ENCODE data around the gene BEAN1. TPM values are rescaled to one million over a fixed set of nuclear protein-coding genes. Genes with fewer than 3 reads are reported as not detected.
"Not testable (repeated sequence)": the region's sequence is repeated elsewhere in the genome, so short reads cannot be mapped to it uniquely, and the experiment has no call there.

The BEAN1 gene
- total RNA-seq, 4 donors from 2014 or later = 0.23 to 0.50 TPM; not detected in 2

DNA sequence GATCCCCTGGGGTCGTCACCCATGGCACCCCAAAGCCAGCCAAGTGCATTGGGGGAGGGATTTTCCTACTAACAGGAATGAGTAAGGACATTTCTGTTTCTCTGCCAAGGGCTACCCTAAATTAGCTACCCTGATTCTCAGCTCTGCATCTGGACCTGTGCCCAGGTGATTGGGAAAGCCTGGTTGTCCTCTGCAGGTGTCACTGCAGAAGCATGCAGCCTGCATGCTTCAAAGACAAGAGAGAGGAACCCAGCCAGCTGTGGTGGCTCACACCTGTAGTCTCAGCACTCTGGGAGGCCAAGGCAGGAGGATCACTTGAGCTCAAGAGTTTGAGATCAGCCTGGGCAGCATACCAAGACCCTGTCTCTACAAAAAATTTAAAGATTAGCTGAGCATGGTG is 19.6 kb downstream of the BEAN1 start:
- Histone ChIP-seq H3K9me3 (no peaks in the 10 kb centered on the region), H3K36me3 (no peaks in the 10 kb centered on the region), H3K27me3 (peaks cover 0 to 20% (median 0%) of the 10 kb centered on the region in 4 donors), H3K4me3 (no peak overlapping the region), H3K27ac (replicated peaks in 1 of 4) (no peak overlapping the region), H3K4me1 (no peaks in the 10 kb centered on the region)
- intact Hi-C loops (cut with DNase I) = no loop called here
- DNase-seq (ENCODE audit: extremely low spot score) = no peak
- no peak for TF ChIP-seq POLR2A (IDR thresholded peaks at IDR 0.05; ENCODE audit: low read depth)
- TF ChIP-seq POLR2AphosphoS5 (IDR thresholded peaks at IDR 0.05) = no peak
- TF ChIP-seq, protein P1, sequence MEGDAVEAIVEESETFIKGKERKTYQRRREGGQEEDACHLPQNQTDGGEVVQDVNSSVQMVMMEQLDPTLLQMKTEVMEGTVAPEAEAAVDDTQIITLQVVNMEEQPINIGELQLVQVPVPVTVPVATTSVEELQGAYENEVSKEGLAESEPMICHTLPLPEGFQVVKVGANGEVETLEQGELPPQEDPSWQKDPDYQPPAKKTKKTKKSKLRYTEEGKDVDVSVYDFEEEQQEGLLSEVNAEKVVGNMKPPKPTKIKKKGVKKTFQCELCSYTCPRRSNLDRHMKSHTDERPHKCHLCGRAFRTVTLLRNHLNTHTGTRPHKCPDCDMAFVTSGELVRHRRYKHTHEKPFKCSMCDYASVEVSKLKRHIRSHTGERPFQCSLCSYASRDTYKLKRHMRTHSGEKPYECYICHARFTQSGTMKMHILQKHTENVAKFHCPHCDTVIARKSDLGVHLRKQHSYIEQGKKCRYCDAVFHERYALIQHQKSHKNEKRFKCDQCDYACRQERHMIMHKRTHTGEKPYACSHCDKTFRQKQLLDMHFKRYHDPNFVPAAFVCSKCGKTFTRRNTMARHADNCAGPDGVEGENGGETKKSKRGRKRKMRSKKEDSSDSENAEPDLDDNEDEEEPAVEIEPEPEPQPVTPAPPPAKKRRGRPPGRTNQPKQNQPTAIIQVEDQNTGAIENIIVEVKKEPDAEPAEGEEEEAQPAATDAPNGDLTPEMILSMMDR (IDR thresholded peaks at IDR 0.05) = no peak
- TF ChIP-seq EP300 (IDR thresholded peaks at IDR 0.05) = no peak
- 100% methylated on average over 1 of the region's 1 CpG for WGBS

DNA sequence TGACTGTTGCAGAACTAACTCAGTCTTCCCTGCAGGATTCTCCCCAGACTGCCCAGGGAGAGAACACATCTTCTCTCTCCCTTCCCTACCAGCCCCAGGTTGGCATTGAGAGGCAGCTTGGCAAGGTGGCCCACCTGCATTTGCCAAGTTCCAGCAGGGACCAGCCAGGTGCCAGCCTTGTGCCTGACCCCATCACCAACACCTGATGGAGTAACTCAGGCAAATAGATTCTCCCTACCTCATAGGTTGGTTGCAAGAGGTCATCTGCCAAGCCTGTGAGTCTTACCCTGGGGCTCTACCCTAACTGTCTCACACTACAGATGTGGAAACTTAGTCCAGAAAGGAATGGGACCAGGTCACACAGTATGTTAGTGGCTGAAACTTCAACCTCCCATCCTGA is 20.4 kb downstream of the BEAN1 start:
- Histone ChIP-seq H3K27ac (replicated peaks in 1 of 4) (no peak overlapping the region), H3K36me3 (no peaks in the 10 kb centered on the region), H3K27me3 (peaks cover 0 to 13% (median 0%) of the 10 kb centered on the region in 4 donors), H3K4me3 (no peak overlapping the region), H3K4me1 (no peaks in the 10 kb centered on the region), H3K9me3 (no peaks in the 10 kb centered on the region)
- TF ChIP-seq POLR2AphosphoS5 (IDR thresholded peaks at IDR 0.05) = no peak
- no peak for TF ChIP-seq EP300 (IDR thresholded peaks at IDR 0.05)
- TF ChIP-seq, protein P1 (IDR thresholded peaks at IDR 0.05) = no peak
- no peak for TF ChIP-seq POLR2A (IDR thresholded peaks at IDR 0.05; ENCODE audit: low read depth)
- DNase-seq (ENCODE audit: extremely low spot score) = no peak
- intact Hi-C loops (cut with DNase I) = no loop called here

DNA sequence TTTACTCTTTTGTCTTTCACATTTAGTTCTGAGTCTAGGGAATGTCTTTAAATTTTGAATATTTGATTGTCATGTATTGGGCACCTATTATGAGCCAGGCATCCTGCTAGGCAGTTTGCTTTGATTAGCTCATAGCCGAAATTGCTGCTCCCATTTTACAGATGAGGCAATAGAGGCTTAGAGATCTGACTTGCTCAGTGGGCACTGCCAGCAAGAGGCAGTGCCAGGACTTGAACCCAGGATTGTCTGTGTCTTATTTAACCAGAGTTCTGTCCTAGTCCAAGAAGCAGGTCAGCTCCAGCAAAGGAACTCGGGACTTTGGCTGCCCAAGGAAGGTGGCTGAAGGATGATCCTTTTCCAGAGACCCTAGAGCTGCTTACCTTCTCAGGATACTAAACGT is 24.5 kb downstream of the BEAN1 start:
- Histone ChIP-seq H3K36me3 (no peaks in the 10 kb centered on the region), H3K27me3 (no peaks in the 10 kb centered on the region), H3K4me3 (no peak overlapping the region), H3K27ac (replicated peaks in 1 of 4) (no peak overlapping the region), H3K9me3 (no peaks in the 10 kb centered on the region), H3K4me1 (no peaks in the 10 kb centered on the region)
- 93% methylated on average over 3 of the region's 3 CpGs for WGBS
- no peak for TF ChIP-seq POLR2AphosphoS5 (IDR thresholded peaks at IDR 0.05)
- DNase-seq (ENCODE audit: extremely low spot score) = no peak
- intact Hi-C loops (cut with DNase I) = no loop called here

DNA sequence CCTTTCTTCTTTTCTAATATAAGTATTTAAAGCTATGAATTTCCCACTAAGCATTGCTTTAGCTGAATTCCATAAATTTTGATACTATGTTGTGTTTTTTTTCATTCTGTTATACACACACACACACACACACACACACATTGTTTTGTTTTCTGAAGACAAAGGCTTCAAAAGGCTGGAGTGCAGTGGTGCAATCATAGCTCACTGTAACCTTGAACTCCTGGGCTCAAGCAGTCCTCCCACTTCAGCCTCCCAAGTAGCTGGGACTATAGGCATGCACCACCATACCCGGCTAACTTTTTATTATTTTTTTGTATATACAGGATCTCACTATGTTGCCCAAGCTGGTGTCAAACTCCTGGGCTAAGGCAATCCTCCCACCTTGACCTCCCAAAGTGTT is 26.1 kb downstream of the BEAN1 start:
- H3K4me1 ChIP-seq; H3K9me3 ChIP-seq; H3K27ac ChIP-seq (replicated peaks in 1 of 4); H3K36me3 ChIP-seq; H3K4me3 ChIP-seq; DNase-seq (ENCODE audit: extremely low spot score); H3K27me3 ChIP-seq; intact Hi-C loops (cut with DNase I): not testable (repeated sequence)
- 94% methylated on average over 1 of the region's 1 CpG for WGBS

DNA sequence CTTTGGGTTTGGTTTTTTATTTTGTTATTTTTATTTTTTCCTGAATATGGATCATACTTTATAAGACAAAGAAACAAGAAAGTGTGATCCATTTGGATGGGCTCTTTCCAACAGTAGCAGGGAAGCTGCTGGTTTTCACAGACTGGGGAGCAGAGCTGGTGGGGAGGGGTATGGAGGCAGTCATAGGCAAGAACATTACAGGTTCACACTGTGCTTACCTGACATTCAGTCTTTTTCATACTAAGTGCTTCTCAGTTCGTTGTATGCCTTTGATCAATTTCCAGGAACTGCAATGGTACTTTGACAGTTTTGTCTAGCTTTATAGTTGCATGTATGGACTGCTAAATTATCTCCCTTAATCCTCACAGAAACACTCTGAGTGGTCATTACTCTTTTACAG is 27.7 kb downstream of the BEAN1 start:
- Histone ChIP-seq H3K36me3 (no peaks in the 10 kb centered on the region), H3K4me3 (no peak overlapping the region), H3K4me1 (no peaks in the 10 kb centered on the region), H3K27me3 (peaks cover 0 to 22% (median 4%) of the 10 kb centered on the region in 4 donors), H3K27ac (replicated peaks in 1 of 4) (no peak overlapping the region), H3K9me3 (no peaks in the 10 kb centered on the region)
- WGBS = 55% methylated on average over 1 of the region's 1 CpG
- intact Hi-C loops (cut with DNase I) = no loop called here
- no peak for DNase-seq (ENCODE audit: extremely low spot score)
- no peak for TF ChIP-seq EP300 (IDR thresholded peaks at IDR 0.05)
- TF ChIP-seq POLR2A (IDR thresholded peaks at IDR 0.05; ENCODE audit: low read depth) = no peak
- TF ChIP-seq, protein P1 (IDR thresholded peaks at IDR 0.05) = no peak
- no peak for TF ChIP-seq POLR2AphosphoS5 (IDR thresholded peaks at IDR 0.05)

DNA sequence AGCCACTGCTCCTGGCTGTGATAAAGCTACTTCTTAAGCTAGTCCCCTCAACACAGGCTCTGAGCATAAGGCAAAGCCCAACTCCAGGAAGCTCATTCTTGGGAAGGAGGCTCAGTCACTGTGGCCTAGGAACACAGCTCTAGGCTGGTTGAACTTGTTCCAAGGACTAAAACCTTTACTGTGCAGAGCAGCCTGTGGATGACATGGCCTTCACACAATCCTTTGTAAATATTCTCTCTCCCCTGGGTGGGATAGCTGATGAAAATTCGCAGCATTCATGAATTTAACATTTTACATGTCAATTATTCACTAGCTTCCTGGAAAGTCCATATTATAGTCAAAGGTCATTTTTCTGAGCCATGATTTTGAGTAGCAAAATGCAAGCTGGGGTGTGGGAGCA is 28.9 kb downstream of the BEAN1 start:
- no peaks in the 10 kb centered on the region for H3K4me1 ChIP-seq
- 91% methylated on average over 1 of the region's 1 CpG for WGBS
- no peak overlapping the region for H3K27ac ChIP-seq (replicated peaks in 1 of 4)
- intact Hi-C loops (cut with DNase I) = no loop called here
- H3K4me3 ChIP-seq = no peak overlapping the region
- no peaks in the 10 kb centered on the region for H3K36me3 ChIP-seq
- TF ChIP-seq EP300 (IDR thresholded peaks at IDR 0.05) = no peak
- no peak for TF ChIP-seq POLR2A (IDR thresholded peaks at IDR 0.05; ENCODE audit: low read depth)
- no peak for TF ChIP-seq POLR2AphosphoS5 (IDR thresholded peaks at IDR 0.05)
- TF ChIP-seq, protein P1 (IDR thresholded peaks at IDR 0.05) = no peak
- peaks cover 0 to 35% (median 9%) of the 10 kb centered on the region in 4 donors for H3K27me3 ChIP-seq
- H3K9me3 ChIP-seq = no peaks in the 10 kb centered on the region
- no peak for DNase-seq (ENCODE audit: extremely low spot score)
